ENCODE results near the gene PTPRK. TPM values are rescaled to one million over a fixed set of nuclear protein-coding genes. Genes with fewer than 3 reads are reported as not detected.

Gene PTPRK
- total RNA-seq, 1 donor from 2014 or later = 48.4 TPM

GRCh38 chr6:128531696-128532095 lies 11.3 kb upstream of the PTPRK start:
- no peak for DNase-seq (ENCODE audit: low read depth)
- TF ChIP-seq CTCF (IDR thresholded peaks at IDR 0.05; ENCODE audit: insufficient read depth, low read length, severe bottlenecking) = no peak
- Histone ChIP-seq H3K36me3 (ENCODE audit: control insufficient read depth, insufficient read depth, low read length) (no peaks in the 10 kb centered on the region), H3K27me3 (ENCODE audit: control insufficient read depth, insufficient read depth, low read length) (no peaks in the 10 kb centered on the region), H3K4me3 (ENCODE audit: low read depth, low read length) (no peak overlapping the region)
- FAIRE-seq = no peak

- no peak for FAIRE-seq
Observed at GRCh38 chr6:128528241-128528640, 7.8 kb upstream of the PTPRK start.

GRCh38 chr6:128527375-128527774 lies 7.0 kb upstream of the PTPRK start:
- H3K36me3 ChIP-seq (ENCODE audit: control insufficient read depth, insufficient read depth, low read length) = no peaks in the 10 kb centered on the region
- no peak overlapping the region for H3K4me3 ChIP-seq (ENCODE audit: low read depth, low read length)
- no peak for FAIRE-seq
- TF ChIP-seq CTCF (IDR thresholded peaks at IDR 0.05; ENCODE audit: insufficient read depth, low read length, severe bottlenecking) = no peak
- no peak for DNase-seq (ENCODE audit: low read depth)
- no peaks in the 10 kb centered on the region for H3K27me3 ChIP-seq (ENCODE audit: control insufficient read depth, insufficient read depth, low read length)

More at GRCh38 chr6:128528241-128528640, 7.8 kb upstream of the PTPRK start:
- DNase-seq (ENCODE audit: low read depth) = peak; percentile 57
- no peak overlapping the region for H3K4me3 ChIP-seq (ENCODE audit: low read depth, low read length)
- no peak for TF ChIP-seq CTCF (IDR thresholded peaks at IDR 0.05; ENCODE audit: insufficient read depth, low read length, severe bottlenecking)
- no peaks in the 10 kb centered on the region for H3K27me3 ChIP-seq (ENCODE audit: control insufficient read depth, insufficient read depth, low read length)
- no peaks in the 10 kb centered on the region for H3K36me3 ChIP-seq (ENCODE audit: control insufficient read depth, insufficient read depth, low read length)

DNA sequence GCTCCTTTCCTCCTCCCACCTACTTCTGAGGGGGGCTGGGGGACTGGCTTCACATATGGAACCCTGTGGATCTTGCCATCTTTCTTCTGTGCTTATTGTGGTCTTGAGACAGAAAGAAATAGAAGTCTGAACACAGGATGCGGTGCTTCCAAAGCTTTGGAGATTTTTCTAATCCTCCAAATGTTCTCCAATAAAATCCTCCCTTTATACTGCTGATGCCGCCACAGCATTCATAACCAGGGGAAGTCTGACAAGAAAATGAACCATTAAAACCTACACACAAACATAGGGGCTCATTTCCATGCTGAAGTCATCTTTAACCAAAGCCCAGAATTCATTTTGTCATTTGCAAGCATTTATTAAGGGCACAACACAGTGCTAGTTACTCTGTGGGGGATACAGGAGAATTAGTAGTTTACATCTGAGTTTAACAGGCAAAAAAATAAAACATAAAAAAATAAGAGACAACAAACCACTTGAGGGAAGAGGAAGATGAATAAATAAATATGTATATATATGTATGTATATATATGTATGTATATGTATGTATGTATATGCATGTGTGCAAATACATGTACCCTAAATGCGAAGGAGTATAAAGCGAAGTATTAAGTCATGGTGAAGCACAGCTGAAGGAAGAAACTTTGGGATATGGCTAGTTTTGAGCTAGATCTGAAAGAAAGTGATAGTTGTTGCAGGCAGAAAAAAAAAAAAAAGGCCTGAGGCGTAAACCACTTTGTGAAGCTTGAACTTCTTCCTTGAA lies 5.9 kb upstream of the PTPRK start:
- no peaks in the 10 kb centered on the region for H3K36me3 ChIP-seq (ENCODE audit: control insufficient read depth, insufficient read depth, low read length)
- TF ChIP-seq CTCF (IDR thresholded peaks at IDR 0.05; ENCODE audit: insufficient read depth, low read length, severe bottlenecking) = no peak

DNA sequence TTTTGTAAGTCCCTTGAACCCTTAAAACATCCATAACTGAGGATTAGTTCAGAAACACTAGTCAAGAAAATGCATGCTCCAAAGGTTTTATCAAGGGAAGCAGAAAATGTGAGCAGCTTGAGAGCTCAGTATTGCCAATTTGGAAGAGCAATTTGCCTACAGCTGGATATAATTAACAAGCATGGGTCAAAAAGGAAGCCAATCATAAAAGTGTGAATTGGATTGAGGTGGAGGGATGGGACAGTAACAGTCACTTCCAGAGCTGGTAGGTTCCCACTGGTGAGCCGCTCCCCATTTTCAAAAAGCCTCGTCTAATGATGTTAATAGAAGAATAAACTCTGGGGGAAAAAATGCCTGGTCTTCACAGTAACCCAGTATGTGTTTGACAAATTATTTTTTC lies 5.0 kb upstream of the PTPRK start:
- Histone ChIP-seq H3K27me3 (ENCODE audit: control insufficient read depth, insufficient read depth, low read length) (no peaks in the 10 kb centered on the region), H3K36me3 (ENCODE audit: control insufficient read depth, insufficient read depth, low read length) (no peaks in the 10 kb centered on the region), H3K4me3 (ENCODE audit: low read depth, low read length) (no peak overlapping the region)
- DNase-seq (ENCODE audit: low read depth) (no peak), FAIRE-seq (no peak)
- no peak for TF ChIP-seq CTCF (IDR thresholded peaks at IDR 0.05; ENCODE audit: insufficient read depth, low read length, severe bottlenecking)

More for the DNA sequence above, 5.9 kb upstream of the PTPRK start:
- H3K27me3 ChIP-seq (ENCODE audit: control insufficient read depth, insufficient read depth, low read length) = no peaks in the 10 kb centered on the region
- H3K4me3 ChIP-seq (ENCODE audit: low read depth, low read length) = no peak overlapping the region
- no peak for FAIRE-seq
- DNase-seq (ENCODE audit: low read depth) = no peak

DNA sequence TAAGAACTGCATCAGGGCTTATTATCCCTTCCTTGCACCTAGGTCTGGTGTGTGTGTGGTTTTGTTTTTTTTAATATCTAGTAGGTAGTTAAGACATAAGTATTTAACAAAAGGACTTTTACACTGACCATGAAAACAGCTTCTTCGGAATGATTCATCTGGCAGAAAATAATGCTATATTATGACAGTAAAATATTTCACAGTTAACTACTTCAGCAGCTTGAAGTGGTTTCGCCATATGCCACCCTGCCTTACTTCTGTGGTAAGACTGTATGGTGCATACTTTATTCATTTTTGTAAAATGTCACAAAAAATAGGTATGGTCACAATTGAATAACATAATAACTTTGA lies 858 bp upstream of the PTPRK start:
- Histone ChIP-seq H3K4me3 (ENCODE audit: low read depth, low read length) (peak overlapping the region; percentile 63), H3K36me3 (ENCODE audit: control insufficient read depth, insufficient read depth, low read length) (no peaks in the 10 kb centered on the region), H3K27me3 (ENCODE audit: control insufficient read depth, insufficient read depth, low read length) (no peaks in the 10 kb centered on the region)
- FAIRE-seq = no peak
- no peak for DNase-seq (ENCODE audit: low read depth)
- TF ChIP-seq CTCF (IDR thresholded peaks at IDR 0.05; ENCODE audit: insufficient read depth, low read length, severe bottlenecking) = no peak

Measured in bronchial epithelial cell (primary cell).